ENCODE results near the gene KANK2.

The KANK2 gene

DNA sequence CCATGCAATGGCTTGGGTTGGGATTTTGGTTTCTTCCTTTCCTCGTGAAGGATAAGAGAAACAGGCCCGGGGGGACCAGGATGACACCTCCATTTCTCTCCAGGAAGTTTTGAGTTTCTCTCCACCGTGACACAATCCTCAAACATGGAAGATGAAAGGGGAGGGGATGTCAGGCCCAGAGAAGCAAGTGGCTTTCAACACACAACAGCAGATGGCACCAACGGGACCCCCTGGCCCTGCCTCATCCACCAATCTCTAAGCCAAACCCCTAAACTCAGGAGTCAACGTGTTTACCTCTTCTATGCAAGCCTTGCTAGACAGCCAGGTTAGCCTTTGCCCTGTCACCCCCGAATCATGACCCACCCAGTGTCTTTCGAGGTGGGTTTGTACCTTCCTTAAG lies 65.9 kb downstream of the KANK2 start:
- no peak for TF ChIP-seq CTCF (IDR thresholded peaks at IDR 0.05)

- TF ChIP-seq CTCF (IDR thresholded peaks at IDR 0.05): peak; percentile 85
These were observed 66.4 kb downstream of the KANK2 start for GRCh38 chr19:11130824-11131455.

GRCh38 chr19:11127905-11128304 lies 69.4 kb downstream of the KANK2 start:
- no peak for TF ChIP-seq CTCF (IDR thresholded peaks at IDR 0.05)

GRCh38 chr19:11125994-11126685 lies 71.2 kb downstream of the KANK2 start:
- TF ChIP-seq CTCF (IDR thresholded peaks at IDR 0.05): peak; percentile 91

DNA sequence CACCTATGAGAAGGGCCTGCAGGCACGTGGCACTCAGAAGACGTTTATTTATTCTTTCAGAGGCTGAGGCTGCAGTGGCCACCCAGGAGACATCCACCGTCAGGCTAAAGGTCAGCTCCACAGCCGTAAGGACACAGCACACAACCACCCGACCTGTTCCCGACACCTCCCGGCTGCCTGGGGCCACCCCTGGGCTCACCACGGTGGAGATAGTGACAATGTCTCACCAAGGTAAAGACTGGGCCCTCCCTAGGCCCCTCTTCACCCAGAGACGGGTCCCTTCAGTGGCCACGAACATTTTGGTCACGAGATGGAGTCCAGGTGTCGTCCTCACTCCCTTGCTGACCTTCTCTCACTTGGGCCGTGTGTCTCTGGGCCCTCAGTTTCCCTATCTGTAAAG lies 74.2 kb downstream of the KANK2 start:
- TF ChIP-seq CTCF (IDR thresholded peaks at IDR 0.05): no peak

DNA sequence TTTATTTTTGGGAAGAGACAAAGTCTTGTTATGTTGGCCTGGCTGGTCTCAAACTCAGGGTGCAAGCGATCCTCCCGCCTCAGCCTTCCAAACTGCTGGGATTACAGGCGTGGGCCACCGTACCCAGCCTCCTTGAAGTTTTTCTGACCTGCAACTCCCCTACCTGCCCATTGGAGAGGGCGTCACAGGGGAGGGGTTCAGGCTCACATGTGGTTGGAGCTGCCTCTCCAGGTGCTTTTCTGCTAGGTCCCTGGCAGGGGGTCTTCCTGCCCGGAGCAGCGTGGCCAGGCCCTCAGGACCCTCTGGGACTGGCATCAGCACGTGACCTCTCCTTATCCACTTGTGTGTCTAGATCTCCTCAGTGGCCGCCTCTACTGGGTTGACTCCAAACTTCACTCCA lies 80.8 kb downstream of the KANK2 start:
- no peak for TF ChIP-seq CTCF (IDR thresholded peaks at IDR 0.05)

DNA sequence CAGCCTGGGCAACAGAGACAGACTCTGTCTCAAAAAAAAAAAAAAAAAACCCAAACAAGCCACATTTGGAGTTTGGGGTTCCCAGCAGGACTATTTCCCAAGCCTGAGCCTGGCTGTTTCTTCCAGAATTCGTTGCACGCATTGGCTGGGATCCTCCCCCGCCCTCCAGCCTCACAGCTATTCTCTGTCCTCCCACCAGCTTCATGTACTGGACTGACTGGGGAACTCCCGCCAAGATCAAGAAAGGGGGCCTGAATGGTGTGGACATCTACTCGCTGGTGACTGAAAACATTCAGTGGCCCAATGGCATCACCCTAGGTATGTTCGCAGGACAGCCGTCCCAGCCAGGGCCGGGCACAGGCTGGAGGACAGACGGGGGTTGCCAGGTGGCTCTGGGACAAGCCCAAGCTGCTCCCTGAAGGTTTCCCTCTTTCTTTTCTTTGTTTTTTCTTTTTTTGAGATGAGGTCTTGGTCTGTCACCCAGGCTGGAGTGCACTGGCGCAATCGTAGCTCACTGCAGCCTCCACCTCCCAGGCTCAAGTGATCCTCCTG lies 81.4 kb downstream of the KANK2 start:
- no peak for TF ChIP-seq CTCF (IDR thresholded peaks at IDR 0.05)

Measured in LNCAP (cell line).